HEK293 (cell line): ENCODE measurements around the gene TPI1.
A peak's percentile ranks its signal among the peaks of the same experiment; 100 is the strongest.
"Not testable (repeated sequence)": the region's sequence is repeated elsewhere in the genome, so short reads cannot be mapped to it uniquely, and the experiment has no call there.

Experiments
- CTCF ChIA-PET: fragments of 350-600 bp; formaldehyde crosslinking; extraction: SDS; loops from one replicate; lab custom pipeline; 2021; ENCODE audit warnings: antibody characterized with exemption; lab: Yijun Ruan, JAX
- POLR2A ChIA-PET: fragments of 300-600 bp; formaldehyde crosslinking; extraction: SDS; loops from one replicate; lab custom pipeline; 2020; ENCODE audit warnings: antibody characterized with exemption, inconsistent platforms; lab: Yijun Ruan, JAX
- H3K27ac ChIP-seq: fragments of 200-500 bp; sonication (Bioruptor generic); 2 replicates; pipeline ENCODE4 v1.5.1; 2014; ENCODE audit warnings: low read depth, low read length, control low read depth, inconsistent platforms; ENCODE audit errors: extremely low read depth
- H3K36me3 ChIP-seq, 2 experiments: fragments of 200-500 bp in 1 of 2; sonication (Bioruptor generic) in 1 of 2; 1 replicate in 1 of 2; 2 replicates in 1 of 2; pipeline ENCODE4 v1.5.1; 2014 to 2017; ENCODE audit warnings: inconsistent platforms in 2 of 2, low read length in 2 of 2; ENCODE audit not compliant: control insufficient read depth in 2 of 2, insufficient read depth in 1 of 2
- H3K4me1 ChIP-seq: fragments of 200-500 bp; sonication (Bioruptor generic); 2 replicates; pipeline ENCODE4 v1.5.1; 2014; ENCODE audit warnings: mild to moderate bottlenecking, low read length, inconsistent platforms; ENCODE audit not compliant: control insufficient read depth, insufficient read depth
- H3K4me3 ChIP-seq: 2 replicates; pipeline ENCODE4 v1.5.1; 2011; ENCODE audit warnings: low read depth, mild to moderate bottlenecking, control low read depth, low read length, moderate library complexity
- H3K9me3 ChIP-seq: fragments of 200-500 bp; sonication (Bioruptor generic); 2 replicates; pipeline ENCODE4 v1.5.1; 2014; ENCODE audit warnings: low read depth, low read length, inconsistent platforms; ENCODE audit not compliant: control insufficient read depth, insufficient read depth
- FEZF1 ChIP-seq: fragments of 450-650 bp; formaldehyde crosslinking; IDR thresholded peaks from 2 replicates; pipeline ENCODE4 v1.5.1; 2016; ENCODE audit warnings: missing biosample characterization, missing genetic modification characterization
- HIC1 ChIP-seq: fragments of 450-650 bp; formaldehyde crosslinking; IDR thresholded peaks from 2 replicates; pipeline ENCODE4 v1.5.1; 2016; ENCODE audit warnings: missing biosample characterization, missing genetic modification characterization
- HOXD13 ChIP-seq: sonication (generic); formaldehyde crosslinking; IDR thresholded peaks from 2 replicates; pipeline ENCODE4 v1.8.0; 2022; ENCODE audit warnings: missing genetic modification reagents, borderline replicate concordance
- PRDM1 ChIP-seq: fragments of 450-650 bp; formaldehyde crosslinking; IDR thresholded peaks from 2 replicates; pipeline ENCODE4; 2016; ENCODE audit warnings: missing biosample characterization, missing genetic modification characterization
- ZBTB17 ChIP-seq: fragments of 450-650 bp; formaldehyde crosslinking; IDR thresholded peaks from 2 replicates; pipeline ENCODE4 v1.5.1; 2016; ENCODE audit warnings: missing biosample characterization, missing genetic modification characterization
- ZBTB8A ChIP-seq: fragments of 450-650 bp; formaldehyde crosslinking; IDR thresholded peaks from 2 replicates; pipeline ENCODE4 v1.5.1; 2016; ENCODE audit warnings: missing biosample characterization, missing genetic modification characterization
- ZNF121 ChIP-seq: fragments of 450-650 bp; formaldehyde crosslinking; IDR thresholded peaks from 2 replicates; pipeline ENCODE4 v1.5.1; 2016; ENCODE audit warnings: missing biosample characterization, missing genetic modification characterization
- ZNF558 ChIP-seq: fragments of 450-650 bp; formaldehyde crosslinking; IDR thresholded peaks from 2 replicates; pipeline ENCODE4 v1.5.1; 2016; ENCODE audit warnings: missing biosample characterization, missing genetic modification characterization
- ZNF585B ChIP-seq: fragments of 450-650 bp; formaldehyde crosslinking; IDR thresholded peaks from 2 replicates; pipeline ENCODE4 v1.5.1; 2016; ENCODE audit warnings: missing biosample characterization, missing genetic modification characterization
- ZNF645 ChIP-seq: fragments of 450-650 bp; formaldehyde crosslinking; IDR thresholded peaks from 2 replicates; pipeline ENCODE4; 2016; ENCODE audit warnings: missing biosample characterization, missing genetic modification characterization

TPI1 gene

GRCh38 chr12:6905414-6906040 is 38.2 kb downstream of the TPI1 start (continued):
- TF ChIP-seq HIC1 (tag by site-specific recombination): no peak
- TF ChIP-seq ZNF645 (tag by site-specific recombination): no peak
- 0 out of 2 replicates have a peak, but pooled peaks have one; percentile 23 for TF ChIP-seq HOXD13
- no peak for TF ChIP-seq ZNF585B (tag by site-specific recombination)
- TF ChIP-seq ZNF558 (tag by site-specific recombination): no peak
- TF ChIP-seq ZBTB17 (tag by site-specific recombination): peak; percentile 65
- TF ChIP-seq FEZF1: no peak

GRCh38 chr12:6908141-6908540 is 40.8 kb downstream of the TPI1 start:
- ChIA-PET POLR2A (interaction anchor here (1.2 to 2.5 kb wide), 3 partner anchors 17 to 56 kb away, joined by 4 to 10 read pairs (median 5); partner anchors contain the start of genes SPSB2 and USP5), CTCF (interaction anchor here (0.6 to 3.2 kb wide), 4 partner anchors 15 to 267 kb away, joined by 3 to 11 read pairs (median 4); no protein-coding TSS in a partner anchor)
- H3K36me3 ChIP-seq, H3K9me3 ChIP-seq, H3K27ac ChIP-seq, H3K4me3 ChIP-seq: not testable (repeated sequence)
- H3K4me1 ChIP-seq: peaks cover 10% of the 10 kb centered on the region; the same call in 1 of the 2 replicates

GRCh38 chr12:6909421-6910145 is 42.3 kb downstream of the TPI1 start:
- ChIA-PET POLR2A (interaction anchor here (1.2 kb wide), 1 partner anchor 37 kb away, joined by 5 read pairs; no protein-coding TSS in a partner anchor), CTCF (interaction anchor here (0.7 to 3.2 kb wide), 4 partner anchors 15 to 156 kb away, joined by 3 to 11 read pairs (median 6); partner anchors contain the start of gene MLF2)
- Histone ChIP-seq H3K9me3 (no peaks in the 10 kb centered on the region), H3K27ac (no peak overlapping the region), H3K4me3 (no peak overlapping the region), H3K36me3 (no peaks in the 10 kb centered on the region), H3K4me1 (peaks cover 2% of the 10 kb centered on the region; the same call in 1 of the 2 replicates)
- TF ChIP-seq ZBTB8A (tag by site-specific recombination): no peak
- TF ChIP-seq PRDM1: peak; percentile 76

- ChIA-PET POLR2A (interaction anchor here (1.1 to 1.3 kb wide), 3 partner anchors 7 to 40 kb away, joined by 3 to 4 read pairs (median 3); partner anchors contain the start of genes LRRC23 and SPSB2), CTCF (interaction anchor here (1.0 to 3.1 kb wide), 5 partner anchors 11 to 201 kb away, joined by 3 to 17 read pairs (median 5); no protein-coding TSS in a partner anchor)
- Histone ChIP-seq H3K27ac (no peak overlapping the region), H3K4me1 (peaks cover 7% of the 10 kb centered on the region), H3K9me3 (no peaks in the 10 kb centered on the region), H3K36me3 (peaks cover 4 to 16% of the 10 kb centered on the region in 2 experiments; a peak in 2 of 3 replicates), H3K4me3 (no peak overlapping the region)
- TF ChIP-seq HOXD13: no peak
- peak; percentile 73 for TF ChIP-seq ZNF121 (tag by site-specific recombination)
- TF ChIP-seq, all 188 proteins: peak for 1
Measured at GRCh38 chr12:6912164-6912935, 45.0 kb downstream of the TPI1 start.
